GM21786 (cell line): ENCODE measurements around the gene TP53BP1.

Source experiments
- ATAC-seq: cut with Tn5 transposase; IDR thresholded peaks from one replicate; pipeline ENCODE4 v1.9.1; 2021; ENCODE audit not compliant: unreplicated experiment

TP53BP1 gene

GRCh38 chr15:43521419-43521818 is 28.5 kb upstream of the TP53BP1 start:
- no peak for ATAC-seq

- no peak for ATAC-seq
Measured at GRCh38 chr15:43520138-43520537, 27.2 kb upstream of the TP53BP1 start.

- no peak for ATAC-seq
Measured at GRCh38 chr15:43519196-43519595, 26.2 kb upstream of the TP53BP1 start.

GRCh38 chr15:43518197-43518761 is 25.3 kb upstream of the TP53BP1 start:
- ATAC-seq: no peak

- ATAC-seq: no peak
Measured at GRCh38 chr15:43517354-43518196, 24.6 kb upstream of the TP53BP1 start, which contains the start of gene MAP1A. TSS of gene MAP1A (plus strand) at chr15:43517608. CDS start at chr15:43521474, 3,866 bp downstream.

GRCh38 chr15:43516801-43517353 is 23.9 kb upstream of the TP53BP1 start:
- ATAC-seq: no peak

- no peak for ATAC-seq
Measured at GRCh38 chr15:43516185-43516584, 23.2 kb upstream of the TP53BP1 start.

GRCh38 chr15:43515741-43516140 is 22.8 kb upstream of the TP53BP1 start:
- ATAC-seq: no peak

DNA sequence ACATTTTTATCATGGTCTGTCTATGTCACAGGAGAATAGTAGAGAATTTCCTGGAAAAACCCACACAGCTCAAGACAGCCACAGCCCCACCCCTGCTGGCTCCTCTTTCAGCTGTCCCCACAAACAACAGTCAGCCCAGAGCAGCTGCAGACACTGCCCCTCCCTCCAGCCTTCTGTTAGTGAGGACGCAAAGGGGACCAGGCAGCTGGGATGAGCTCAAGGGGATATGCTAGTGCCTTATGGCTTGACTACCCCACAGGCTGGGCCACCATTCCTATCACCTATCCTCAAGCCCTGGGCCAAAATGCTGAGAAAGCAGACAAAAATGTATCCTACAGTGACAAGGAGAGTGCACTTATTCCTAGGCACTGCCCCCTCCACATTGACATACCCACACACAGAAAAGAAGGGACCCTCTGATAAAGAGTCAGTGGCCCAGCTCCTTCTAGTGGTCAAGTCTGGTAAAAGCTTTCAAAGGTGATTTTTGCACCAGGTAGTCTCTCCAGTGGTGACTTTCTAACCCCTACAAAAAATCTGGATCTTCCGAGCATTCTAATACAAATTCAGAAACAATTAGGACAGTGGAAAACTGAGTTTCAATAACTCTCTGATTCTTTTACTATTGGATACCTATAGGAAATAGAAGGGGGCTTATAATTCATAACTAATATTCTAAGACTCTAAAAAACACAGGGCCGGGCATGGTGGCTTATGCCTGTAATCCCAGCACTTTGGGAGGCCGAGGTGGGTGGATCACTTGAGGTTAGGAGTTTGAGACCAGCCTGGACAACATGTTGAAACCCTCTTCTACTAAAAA is 21.5 kb upstream of the TP53BP1 start:
- no peak for ATAC-seq

DNA sequence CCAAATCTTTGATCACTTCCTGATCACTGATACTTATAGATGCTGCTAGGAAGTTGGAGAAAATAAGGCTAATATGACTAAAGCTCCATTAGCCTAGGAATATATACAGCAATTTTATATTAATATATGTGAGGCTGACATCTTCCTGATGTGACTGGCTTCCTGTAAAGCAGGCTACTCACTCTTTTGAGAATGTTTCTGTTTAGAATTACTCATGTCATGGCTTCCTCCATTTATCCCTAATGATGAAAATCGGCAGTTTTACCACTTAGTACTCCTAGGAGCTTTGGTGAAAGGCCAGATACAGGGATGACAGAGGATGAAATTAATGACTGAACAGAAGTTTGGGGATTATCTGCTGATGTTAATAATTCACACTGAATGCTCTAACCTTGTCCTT is 20.6 kb upstream of the TP53BP1 start:
- ATAC-seq: no peak

- ATAC-seq: no peak
Measured at GRCh38 chr15:43511012-43511885, 18.3 kb upstream of the TP53BP1 start.

GRCh38 chr15:43510200-43511011 is 17.4 kb upstream of the TP53BP1 start:
- ATAC-seq: peak; percentile 97

DNA sequence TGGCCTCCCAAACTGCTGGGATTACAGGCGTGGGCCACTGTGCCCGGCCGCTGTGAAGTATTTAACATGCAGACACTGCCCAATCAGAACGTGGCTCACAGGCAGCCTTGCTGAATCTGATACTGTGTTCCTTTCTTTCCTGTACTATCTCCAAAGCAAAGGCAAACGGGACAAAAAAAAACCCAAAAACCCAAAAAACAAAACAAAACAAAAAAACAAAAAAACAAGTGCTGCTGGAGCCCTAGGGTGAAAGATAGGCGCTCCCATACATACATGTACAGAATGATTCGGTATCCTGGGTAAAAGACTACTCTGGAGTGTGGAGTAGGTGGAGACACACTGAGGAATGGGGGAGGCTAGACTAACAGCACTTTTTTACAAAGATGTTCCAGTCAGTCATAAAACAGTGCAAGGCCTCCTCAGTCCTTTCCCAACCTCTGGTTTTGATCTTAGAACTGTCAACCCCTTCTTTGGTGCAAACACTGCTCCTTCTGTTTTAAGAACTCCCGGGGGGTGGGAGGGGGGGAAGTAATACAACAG is 16.8 kb upstream of the TP53BP1 start:
- no peak for ATAC-seq

- ATAC-seq: no peak
Measured at GRCh38 chr15:43508991-43509659, 16.2 kb upstream of the TP53BP1 start.

DNA sequence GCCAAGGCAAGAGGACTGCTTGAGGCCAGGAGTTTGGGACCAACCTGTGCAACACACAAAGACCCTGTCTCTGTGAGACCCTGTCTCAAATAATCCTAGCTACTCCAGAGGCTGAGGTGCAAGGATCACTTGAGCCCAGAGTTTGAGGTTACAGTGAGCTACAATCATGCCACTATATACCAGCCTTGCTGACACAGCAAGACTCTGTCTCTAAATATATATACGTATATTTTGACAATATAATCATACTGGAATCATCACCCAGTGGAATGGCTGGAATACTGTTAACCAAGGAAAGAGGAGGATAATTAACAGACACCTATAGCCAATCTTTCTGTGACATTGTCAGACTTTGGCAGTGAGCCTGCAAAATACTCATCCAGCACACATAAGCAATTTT is 15.5 kb upstream of the TP53BP1 start:
- no peak for ATAC-seq

DNA sequence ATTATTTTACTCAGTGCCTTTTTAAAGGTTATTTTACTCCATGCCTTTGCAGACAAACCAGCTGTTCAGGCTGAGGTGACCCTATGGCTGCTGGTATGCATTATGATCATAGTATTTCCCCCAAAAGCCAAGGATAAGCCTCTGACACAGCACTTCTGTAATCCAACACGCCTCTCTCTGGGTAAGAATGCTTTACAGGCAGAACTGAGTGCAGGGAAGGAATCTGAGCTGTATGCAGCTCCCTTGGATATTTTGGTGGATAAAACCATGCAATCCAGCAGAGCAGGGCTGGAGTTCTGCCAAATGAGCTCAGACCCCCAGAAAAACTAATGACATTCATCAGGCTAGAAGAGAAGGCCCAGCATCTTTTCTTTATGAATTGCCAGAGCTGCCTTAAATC is 12.8 kb upstream of the TP53BP1 start:
- no peak for ATAC-seq

DNA sequence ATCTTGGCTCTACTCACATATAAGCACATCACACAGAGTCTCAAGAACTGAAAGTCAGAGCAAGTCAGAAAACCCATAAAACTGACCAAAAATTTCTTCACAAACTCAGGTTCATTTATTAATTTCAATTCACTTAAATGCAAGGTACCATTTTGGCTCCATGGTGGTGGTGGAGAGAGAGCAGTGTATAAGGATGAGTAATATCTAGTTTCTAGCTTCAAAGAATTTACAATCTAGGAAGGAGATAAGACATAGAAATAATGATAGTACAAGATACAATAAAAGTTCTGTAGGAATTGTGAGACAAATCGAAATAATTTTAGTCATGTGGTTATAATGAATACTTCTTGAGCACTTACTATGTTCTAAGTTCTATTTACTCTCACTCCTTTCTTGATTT is 6.7 kb upstream of the TP53BP1 start:
- ATAC-seq: no peak

- no peak for ATAC-seq
Measured at GRCh38 chr15:43498990-43499389, 6.0 kb upstream of the TP53BP1 start.
